ENCODE data around the gene ZIC4.

ZIC4 gene

GRCh38 chr3:147388700-147389580, 17.4 kb downstream of the ZIC4 start:
- DNase-seq, result no peak

- DNase-seq, result no peak
Measured at GRCh38 chr3:147387885-147388699, 18.3 kb downstream of the ZIC4 start.

- DNase-seq, result no peak
Measured at GRCh38 chr3:147387291-147387884, 19.0 kb downstream of the ZIC4 start.

GRCh38 chr3:147385059-147386012, 21.0 kb downstream of the ZIC4 start:
- DNase-seq, result no peak

- DNase-seq, result no peak
Measured at GRCh38 chr3:147384210-147385058, 21.9 kb downstream of the ZIC4 start.

GRCh38 chr3:147383617-147384016, 22.7 kb downstream of the ZIC4 start:
- DNase-seq, result no peak

GRCh38 chr3:147381596-147381995, 24.7 kb downstream of the ZIC4 start:
- DNase-seq, result no peak

- no peak for DNase-seq
Measured at GRCh38 chr3:147380977-147381376, 25.4 kb downstream of the ZIC4 start.

- no peak for DNase-seq
Measured at GRCh38 chr3:147380387-147380951, 25.9 kb downstream of the ZIC4 start.

GRCh38 chr3:147379651-147380050, 26.7 kb downstream of the ZIC4 start:
- DNase-seq, result no peak

- DNase-seq, result no peak
Measured at GRCh38 chr3:147377412-147378367, 28.7 kb downstream of the ZIC4 start.

- DNase-seq, result no peak
Measured at GRCh38 chr3:147373301-147373700, 33.0 kb downstream of the ZIC4 start.

- no peak for DNase-seq
Measured at GRCh38 chr3:147372525-147373027, 33.8 kb downstream of the ZIC4 start.

GRCh38 chr3:147371771-147372340, 34.5 kb downstream of the ZIC4 start:
- no peak for DNase-seq

GRCh38 chr3:147371140-147371539, 35.2 kb downstream of the ZIC4 start:
- DNase-seq, result no peak

- DNase-seq, result no peak
Measured at GRCh38 chr3:147370349-147370748, 36.0 kb downstream of the ZIC4 start.

- DNase-seq, result no peak
Measured at GRCh38 chr3:147369661-147370123, 36.7 kb downstream of the ZIC4 start.

- no peak for DNase-seq
Measured at GRCh38 chr3:147369231-147369630, 37.1 kb downstream of the ZIC4 start.

All from CD4-positive, alpha-beta T cell treated with Interleukin-15 for 1 hour (primary cell).